HFFc6 (cell line): Measurements from ENCODE around the gene ATP2C2. TPM values are rescaled to one million over a fixed set of nuclear protein-coding genes. Genes with fewer than 3 reads are reported as not detected.

Experiments used
- DNase-seq: peaks from one replicate; pipeline ENCODE4 v3.0.0-alpha.2; 2018
- H3K27ac Mint-ChIP-seq: 2 replicates; pipeline ENCODE4 v1.8.0; 2020; ENCODE audit warnings: mild to moderate bottlenecking, mixed read lengths
- H3K27me3 Mint-ChIP-seq: 2 replicates; pipeline ENCODE4 v1.8.0; 2021; ENCODE audit warnings: mild to moderate bottlenecking, moderate library complexity, mixed read lengths; ENCODE audit not compliant: insufficient read depth
- H3K36me3 Mint-ChIP-seq: 2 replicates; pipeline ENCODE4 v1.8.0; 2021; ENCODE audit warnings: low read depth, mixed read lengths
- H3K4me1 Mint-ChIP-seq: 2 replicates; pipeline ENCODE4 v1.8.0; 2020; ENCODE audit warnings: low read depth, mixed read lengths
- H3K4me3 Mint-ChIP-seq: 2 replicates; pipeline ENCODE4 v1.8.0; 2020; ENCODE audit warnings: mild to moderate bottlenecking, moderate library complexity, mixed read lengths
- H3K9me3 Mint-ChIP-seq: 2 replicates; pipeline ENCODE4 v1.8.0; 2020; ENCODE audit warnings: mild to moderate bottlenecking, mixed read lengths
- total RNA-seq, 6 experiments: library from RNA; stranded (reverse); fragmentation: NEBNext Ultra II Directional; extraction: Animal tissue kit (Norgen Biotek cat#: 25700); gene quantifications; 2 replicates in 1 of 6; 3 replicates in 5 of 6; pipeline ENCODE4 v1.2.3, GENCODE V29; 2021
- TF ChIP-seq, protein P1 (sequence below): fragments of 200-600 bp; sonication (generic); IDR thresholded peaks from 2 replicates; pipeline ENCODE4 v1.5.0; 2021; ENCODE audit warnings: antibody characterized with exemption, mild to moderate bottlenecking

The ATP2C2 gene
- total RNA-seq, 6 experiments from 2014 or later: not detected

DNA sequence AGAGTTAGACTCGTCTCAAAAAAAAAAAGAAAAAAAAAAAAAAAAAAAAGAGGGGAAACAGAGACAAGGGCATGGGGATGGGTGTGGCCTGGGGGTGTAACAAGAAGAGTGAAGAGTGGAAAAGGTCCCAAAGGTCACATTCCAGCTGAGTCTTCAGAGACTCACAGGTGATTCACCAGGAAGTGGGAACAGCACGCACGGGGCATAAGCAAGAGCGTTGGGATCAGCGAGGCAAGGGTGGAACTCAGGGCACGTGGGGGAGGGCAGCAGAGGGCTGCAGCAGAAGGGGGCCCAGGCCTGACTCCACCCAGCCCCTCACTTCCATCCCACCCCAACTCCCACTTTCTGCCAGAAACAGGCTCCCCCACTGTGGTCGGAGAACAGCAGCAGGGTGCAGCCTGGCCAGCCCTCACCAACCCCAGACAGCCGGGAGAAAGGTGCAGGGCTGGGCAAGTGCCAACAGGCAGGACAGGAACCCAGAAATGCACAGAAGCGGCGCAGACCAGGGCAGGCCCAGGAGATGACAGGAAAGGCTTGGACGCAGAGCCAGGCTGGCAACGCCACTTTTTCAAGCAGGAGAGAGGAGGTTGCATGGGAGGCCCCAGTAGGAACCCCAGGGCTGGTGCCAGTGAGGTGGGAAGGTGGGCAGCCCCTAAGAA is 132.9 kb downstream of the ATP2C2 start:
- peaks cover 69% of the 10 kb centered on the region for H3K4me1 Mint-ChIP-seq
- H3K27ac Mint-ChIP-seq: peak overlapping the region; percentile 94
- DNase-seq: peak; percentile 64
- no peaks in the 10 kb centered on the region for H3K9me3 Mint-ChIP-seq
- peak overlapping the region; percentile 73 for H3K4me3 Mint-ChIP-seq
- TF ChIP-seq, protein P1, sequence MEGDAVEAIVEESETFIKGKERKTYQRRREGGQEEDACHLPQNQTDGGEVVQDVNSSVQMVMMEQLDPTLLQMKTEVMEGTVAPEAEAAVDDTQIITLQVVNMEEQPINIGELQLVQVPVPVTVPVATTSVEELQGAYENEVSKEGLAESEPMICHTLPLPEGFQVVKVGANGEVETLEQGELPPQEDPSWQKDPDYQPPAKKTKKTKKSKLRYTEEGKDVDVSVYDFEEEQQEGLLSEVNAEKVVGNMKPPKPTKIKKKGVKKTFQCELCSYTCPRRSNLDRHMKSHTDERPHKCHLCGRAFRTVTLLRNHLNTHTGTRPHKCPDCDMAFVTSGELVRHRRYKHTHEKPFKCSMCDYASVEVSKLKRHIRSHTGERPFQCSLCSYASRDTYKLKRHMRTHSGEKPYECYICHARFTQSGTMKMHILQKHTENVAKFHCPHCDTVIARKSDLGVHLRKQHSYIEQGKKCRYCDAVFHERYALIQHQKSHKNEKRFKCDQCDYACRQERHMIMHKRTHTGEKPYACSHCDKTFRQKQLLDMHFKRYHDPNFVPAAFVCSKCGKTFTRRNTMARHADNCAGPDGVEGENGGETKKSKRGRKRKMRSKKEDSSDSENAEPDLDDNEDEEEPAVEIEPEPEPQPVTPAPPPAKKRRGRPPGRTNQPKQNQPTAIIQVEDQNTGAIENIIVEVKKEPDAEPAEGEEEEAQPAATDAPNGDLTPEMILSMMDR: no peak
- peaks cover 66% of the 10 kb centered on the region for H3K36me3 Mint-ChIP-seq
- peaks cover 3% of the 10 kb centered on the region; the same call in 1 of the 2 replicates for H3K27me3 Mint-ChIP-seq

DNA sequence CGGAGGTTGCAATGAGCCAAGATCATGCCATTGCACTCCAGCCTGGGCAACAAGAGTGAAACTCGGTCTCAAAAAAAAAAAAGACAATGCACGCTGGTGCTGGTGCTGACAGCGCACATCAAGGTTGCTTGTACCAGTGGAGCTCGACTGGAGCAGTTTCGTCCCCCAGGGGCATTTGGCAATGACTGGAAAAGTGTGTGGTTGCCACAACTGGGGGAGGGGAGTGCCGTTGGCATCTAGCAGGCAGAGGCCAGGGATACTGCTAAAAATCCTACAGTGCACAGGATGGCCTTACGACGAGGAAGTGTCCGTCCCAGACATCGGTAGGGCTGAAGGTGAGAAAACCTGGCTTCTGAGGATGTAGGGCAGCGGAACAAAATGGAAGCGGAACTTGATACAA is 133.7 kb downstream of the ATP2C2 start:
- TF ChIP-seq, protein P1: no peak
- no peaks in the 10 kb centered on the region for H3K9me3 Mint-ChIP-seq
- no peak for DNase-seq
- peak overlapping the region; percentile 94 for H3K27ac Mint-ChIP-seq
- peaks cover 3% of the 10 kb centered on the region; the same call in 1 of the 2 replicates for H3K27me3 Mint-ChIP-seq
- H3K4me3 Mint-ChIP-seq: peak overlapping the region; percentile 93
- H3K36me3 Mint-ChIP-seq: peaks cover 57% of the 10 kb centered on the region
- H3K4me1 Mint-ChIP-seq: peaks cover 71% of the 10 kb centered on the region

DNA sequence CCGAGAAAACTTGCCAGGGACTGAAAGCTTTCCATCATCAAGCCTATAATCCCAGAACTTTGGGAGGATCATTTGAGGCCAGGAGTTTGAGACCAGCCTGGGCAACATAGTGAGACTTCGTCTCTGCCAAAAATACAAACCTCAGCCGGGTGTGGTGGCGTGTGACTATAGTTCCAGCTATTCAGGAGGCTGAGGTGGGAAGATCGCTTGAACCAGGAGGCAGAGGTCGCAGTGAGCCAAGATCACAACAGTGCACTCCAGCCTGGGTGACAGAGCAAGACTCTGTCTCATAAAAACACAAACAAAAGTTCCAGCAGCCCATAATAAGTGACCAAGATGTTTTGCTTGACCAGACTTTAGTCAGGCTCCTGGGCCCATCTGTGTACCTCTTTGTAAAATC is 134.2 kb downstream of the ATP2C2 start:
- TF ChIP-seq, protein P1: no peak
- Mint-ChIP-seq H3K4me1 (peaks cover 75% of the 10 kb centered on the region), H3K36me3 (peaks cover 52% of the 10 kb centered on the region), H3K27ac (peak overlapping the region; percentile 94), H3K9me3 (no peaks in the 10 kb centered on the region), H3K4me3 (peak overlapping the region; percentile 93), H3K27me3 (peaks cover 3% of the 10 kb centered on the region; the same call in 1 of the 2 replicates)
- DNase-seq: peak; percentile 21

DNA sequence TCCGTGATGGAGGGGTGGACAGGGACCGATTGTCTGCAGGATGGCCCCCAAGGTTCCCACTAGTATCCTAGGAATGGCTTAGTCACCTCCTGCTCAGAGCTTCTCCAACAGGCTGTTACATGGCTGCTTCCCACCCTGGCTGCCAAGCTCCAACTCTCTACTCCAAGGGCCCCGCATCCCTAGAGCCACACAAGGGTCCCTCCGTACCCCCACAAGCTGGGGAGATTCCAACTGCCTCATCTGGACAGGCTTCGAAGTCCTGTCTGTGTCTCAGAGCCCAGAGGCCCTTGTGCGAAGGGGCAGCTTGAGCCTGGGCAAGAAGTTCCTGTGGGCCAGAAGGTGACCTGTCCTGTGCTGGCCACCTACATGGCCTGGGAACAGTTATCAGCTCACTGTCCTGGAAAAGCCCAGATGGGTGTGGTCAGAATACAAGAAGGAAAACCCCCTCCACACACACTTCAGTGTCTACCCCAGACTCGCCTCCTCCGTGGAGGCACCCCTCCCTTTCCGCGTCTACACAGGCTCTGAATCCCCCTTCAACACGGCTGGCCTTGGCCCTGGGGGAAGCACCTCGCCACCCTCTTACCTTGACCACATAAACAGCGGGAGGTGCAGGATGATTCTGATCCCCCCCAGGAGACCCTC is 135.5 kb downstream of the ATP2C2 start:
- peaks cover 47% of the 10 kb centered on the region for H3K36me3 Mint-ChIP-seq
- TF ChIP-seq, protein P1: no peak
- DNase-seq: peak; percentile 54
- H3K4me3 Mint-ChIP-seq: peak overlapping the region; percentile 93
- peaks cover 3% of the 10 kb centered on the region; the same call in 1 of the 2 replicates for H3K27me3 Mint-ChIP-seq
- no peaks in the 10 kb centered on the region for H3K9me3 Mint-ChIP-seq
- peak overlapping the region; percentile 94 for H3K27ac Mint-ChIP-seq
- peaks cover 73% of the 10 kb centered on the region for H3K4me1 Mint-ChIP-seq

DNA sequence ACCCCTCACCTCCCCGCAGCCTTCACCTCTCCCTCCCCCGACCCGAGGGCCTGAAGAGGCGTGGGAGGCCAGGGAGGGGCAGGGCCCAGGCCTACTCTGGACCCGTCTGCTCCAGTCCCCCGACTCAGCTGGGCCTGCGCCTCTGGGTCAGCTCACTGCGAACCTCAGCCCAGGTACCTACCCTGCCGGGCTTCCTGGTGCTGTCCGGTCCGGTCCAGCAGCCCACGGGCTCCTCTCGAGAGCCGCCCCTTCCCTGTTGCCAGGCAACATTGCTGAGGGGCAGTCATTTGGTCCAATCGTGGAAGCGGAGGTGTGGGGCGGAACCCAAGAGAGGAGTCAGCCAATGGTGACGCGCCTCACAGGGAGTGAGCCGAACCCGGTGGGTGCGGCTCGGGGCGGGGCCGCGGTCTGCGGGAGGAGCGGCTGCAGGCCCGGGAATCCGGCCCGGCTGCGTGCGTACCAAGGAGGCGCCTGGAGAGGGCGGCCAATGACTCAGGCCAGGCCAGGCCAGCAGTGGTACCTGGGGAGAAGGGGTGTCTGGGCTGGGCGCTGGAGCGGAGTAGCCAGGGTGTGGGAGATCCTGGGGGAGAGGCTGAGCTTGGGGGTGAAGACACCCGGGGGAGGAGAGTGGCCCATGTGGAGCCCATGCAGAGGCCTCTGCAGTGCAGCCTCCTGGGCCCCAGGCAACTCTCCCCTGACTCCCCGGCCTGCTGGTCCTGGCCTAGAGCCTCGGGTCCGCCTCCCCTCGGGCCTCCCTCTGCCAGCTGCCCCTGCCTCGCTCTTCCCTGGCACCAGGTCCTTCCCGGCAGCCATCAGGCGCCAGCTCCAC is 136.3 kb downstream of the ATP2C2 start, which contains the start of gene MEAK7:
Gene MEAK7, minus strand, starts transcription at position 240 of the 829 bp plus-strand sequence. CDS start 6,573 bp downstream, outside the sequence.
- Mint-ChIP-seq H3K27ac (peak within 1 kb of the TSS; percentile 94), H3K4me1 (peaks cover 65% of the 10 kb centered on the region), H3K27me3 (peaks cover 3% of the 10 kb centered on the region; the same call in 1 of the 2 replicates), H3K36me3 (peaks cover 39% of the 10 kb centered on the region), H3K4me3 (peak within 1 kb of the TSS; percentile 93), H3K9me3 (no peaks in the 10 kb centered on the region)
- TF ChIP-seq, protein P1: no peak; the same call in none of the 2 replicates
- DNase-seq: peak; percentile 99
